Left cardiac atrium (tissue), 4 donors: ENCODE results near the gene THOC6. TPM values are rescaled to one million over a fixed set of nuclear protein-coding genes. Genes with fewer than 3 reads are reported as not detected.
"Not testable (repeated sequence)": the region's sequence is repeated elsewhere in the genome, so short reads cannot be mapped to it uniquely, and the experiment has no call there.

Experiments used
- ATAC-seq, 2 donors: fragments of 200-7000 bp; cut with Tn5 transposase; one replicate each; pipeline ENCODE4 v1.9.1; 2020; ENCODE audit warnings: mild to moderate bottlenecking in 2 of 2, moderate library complexity in 2 of 2
- DNase-seq: peaks from one replicate; pipeline ENCODE4 v3.0.0-alpha.2; 2020
- intact Hi-C, 2 donors: fragments of 100-400 bp; cut with DNase I; formaldehyde crosslinking; loops; one replicate each; pipeline versions ENCODE4 v1.14.1 to v1.15.1; 2022 to 2023
- total RNA-seq, 2 donors: library from RNA; stranded (reverse); fragmentation: NEBNext Ultra II Directional; extraction: Animal tissue kit (Norgen Biotek cat#: 25700); gene quantifications; one replicate each; pipeline ENCODE4 v1.2.1, GENCODE V29; 2021
- donor health status: DM: no; HTN: yes; CAD: no.
- donor health status: DM: no; HTN: yes; CAD: no; lungs with severe emphysema.
- donor health status: DM: yes; HTN: yes; CAD: no.
- donor health status: Dilated cardiomyopathy.

Gene THOC6
- total RNA-seq, 2 donors from 2014 or later, result 11.8 to 18.2 TPM

- intact Hi-C loops, result no loop called here
- ATAC-seq (peak; percentile 33 to 63), DNase-seq (no peak)
Observed at GRCh38 chr16:3045758-3046640, 22.2 kb downstream of the THOC6 start, which contains the start of gene MMP25. MMP25 (plus strand) TSS chr16:3046561; CDS start chr16:3046918, 357 bp downstream.

- peak in 1 of 2 donors; percentile 14 for ATAC-seq
- DNase-seq, result no peak
- intact Hi-C loops, result no loop called here
Observed at GRCh38 chr16:3046641-3047386, 23.0 kb downstream of the THOC6 start.

DNA sequence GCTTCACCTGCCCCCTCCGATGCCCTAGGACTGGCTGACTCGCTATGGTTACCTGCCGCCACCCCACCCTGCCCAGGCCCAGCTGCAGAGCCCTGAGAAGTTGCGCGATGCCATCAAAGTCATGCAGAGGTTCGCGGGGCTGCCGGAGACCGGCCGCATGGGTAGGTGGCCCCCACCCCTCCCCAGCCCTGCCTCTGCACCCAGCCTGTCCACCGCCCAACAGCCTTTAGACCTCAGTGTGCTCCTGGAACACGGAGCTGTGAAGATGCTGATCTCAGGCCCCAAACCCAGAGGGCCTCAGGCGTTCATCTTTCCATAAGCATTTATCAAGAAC, 23.5 kb downstream of the THOC6 start:
- DNase-seq, result no peak
- ATAC-seq, result no peak
- intact Hi-C loops, result no loop called here

- DNase-seq, result no peak
- intact Hi-C loops, result loop anchor here in 1 of 2 donors (10.0 kb wide), 1 partner anchor 55 kb away; no protein-coding TSS in a partner anchor
- no peak for ATAC-seq
Observed at GRCh38 chr16:3049921-3050481, 26.2 kb downstream of the THOC6 start.

DNA sequence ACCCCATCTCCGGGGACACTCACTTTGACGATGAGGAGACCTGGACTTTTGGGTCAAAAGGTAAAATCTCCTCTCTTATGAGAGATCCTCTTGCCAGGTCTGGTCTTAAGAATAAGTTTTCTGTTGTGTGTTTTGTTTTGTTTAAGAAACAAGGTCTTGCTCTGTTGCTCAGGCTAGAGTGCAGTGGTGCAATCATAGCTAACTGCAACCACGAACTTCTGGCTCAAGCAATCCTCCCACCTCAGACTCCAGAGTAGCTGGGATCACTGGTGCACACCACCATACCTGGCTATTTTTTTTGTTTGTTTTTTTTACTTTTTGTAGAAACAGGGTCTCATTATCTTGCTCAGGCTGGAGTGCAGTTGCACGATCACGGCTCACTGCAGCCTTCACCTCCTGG, 26.7 kb downstream of the THOC6 start:
- DNase-seq (no peak), ATAC-seq (no peak)
- intact Hi-C loops, result loop anchor here in 1 of 2 donors (10.0 kb wide), 1 partner anchor 54 kb away; no protein-coding TSS in a partner anchor

DNA sequence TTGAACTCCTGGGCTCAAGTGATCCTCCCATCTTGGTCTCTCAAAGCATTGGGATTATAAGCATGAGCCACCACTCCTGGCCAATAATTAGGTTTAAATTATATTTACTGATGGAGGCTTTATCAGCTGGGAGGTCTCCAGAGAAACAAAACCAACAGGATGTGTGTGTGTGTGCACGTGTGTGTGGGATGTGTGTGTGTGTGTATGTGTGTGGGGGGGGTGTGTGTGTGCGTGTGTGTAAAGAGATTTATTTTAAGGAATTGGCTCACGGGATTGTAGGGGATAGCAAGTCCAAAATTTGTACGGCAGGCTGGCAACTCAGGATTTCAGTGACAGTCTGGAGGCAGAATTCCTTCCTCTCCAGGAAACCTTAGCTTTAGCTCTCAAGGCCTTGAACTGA, 27.2 kb downstream of the THOC6 start:
- intact Hi-C loops, result loop anchor here in 1 of 2 donors (10.0 kb wide), 1 partner anchor 54 kb away; no protein-coding TSS in a partner anchor

GRCh38 chr16:3051494-3051893, 27.7 kb downstream of the THOC6 start:
- ATAC-seq, result no peak
- intact Hi-C loops, result loop anchor here in 1 of 2 donors (10.0 kb wide), 1 partner anchor 53 kb away; no protein-coding TSS in a partner anchor
- no peak for DNase-seq

More for the DNA sequence above, 27.2 kb downstream of the THOC6 start:
- ATAC-seq, result no peak
- no peak for DNase-seq

GRCh38 chr16:3052571-3053329, 28.9 kb downstream of the THOC6 start:
- peak in 1 of 2 donors; percentile 4 for ATAC-seq
- intact Hi-C loops, result loop anchor here in 1 of 2 donors (10.0 kb wide), 1 partner anchor 52 kb away; no protein-coding TSS in a partner anchor
- DNase-seq, result not testable (repeated sequence)

DNA sequence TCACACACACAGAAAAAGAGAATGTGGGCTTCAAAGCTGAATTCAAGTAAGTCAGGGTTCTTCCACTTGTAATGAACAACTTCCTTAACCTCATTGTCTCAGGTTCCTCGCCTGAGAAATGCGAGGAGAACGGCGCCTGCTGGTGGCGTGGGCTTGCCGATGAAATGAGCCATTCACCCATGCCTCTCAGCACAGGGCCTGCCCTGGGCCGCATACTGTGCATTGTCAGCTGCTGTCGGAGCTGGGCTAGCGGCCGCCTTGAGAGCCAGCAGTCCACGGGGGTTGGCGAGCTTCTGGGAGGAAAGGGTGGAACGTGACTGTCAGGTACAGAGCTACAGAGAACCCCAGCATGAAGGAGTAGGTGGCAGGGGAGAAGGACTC, 29.5 kb downstream of the THOC6 start:
- intact Hi-C loops, result loop anchor here in 1 of 2 donors (10.0 kb wide), 1 partner anchor 51 kb away; no protein-coding TSS in a partner anchor
- not testable (repeated sequence) for DNase-seq, ATAC-seq

- DNase-seq (no peak), ATAC-seq (no peak)
- intact Hi-C loops, result loop anchor here (5.0 to 10.0 kb wide), 2 partner anchors 50 to 112 kb away; no protein-coding TSS in a partner anchor
Observed at GRCh38 chr16:3054965-3055733, 31.3 kb downstream of the THOC6 start.

DNA sequence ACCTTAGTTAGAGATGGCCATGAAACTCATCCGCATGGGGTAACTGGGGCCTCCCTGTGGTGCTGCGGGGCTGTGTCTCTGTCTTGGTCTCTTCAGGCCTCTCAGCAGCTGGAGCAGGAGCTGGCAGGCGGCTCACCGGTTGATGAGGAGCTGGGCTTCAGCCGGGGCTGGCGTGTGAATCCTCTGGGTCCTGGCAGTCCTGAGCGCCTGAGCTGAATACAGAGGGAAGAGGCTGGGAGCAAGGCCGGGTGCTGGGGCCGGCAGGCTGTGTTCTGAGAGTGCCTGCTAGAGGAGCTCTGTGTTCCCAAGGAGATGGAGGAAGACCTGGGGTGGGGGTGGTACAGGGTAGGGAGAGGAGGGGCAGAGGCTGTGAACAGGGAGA, 31.9 kb downstream of the THOC6 start:
- not testable (repeated sequence) for ATAC-seq, DNase-seq
- intact Hi-C loops, result loop anchor here (5.0 to 10.0 kb wide), 2 partner anchors 49 to 112 kb away; no protein-coding TSS in a partner anchor

DNA sequence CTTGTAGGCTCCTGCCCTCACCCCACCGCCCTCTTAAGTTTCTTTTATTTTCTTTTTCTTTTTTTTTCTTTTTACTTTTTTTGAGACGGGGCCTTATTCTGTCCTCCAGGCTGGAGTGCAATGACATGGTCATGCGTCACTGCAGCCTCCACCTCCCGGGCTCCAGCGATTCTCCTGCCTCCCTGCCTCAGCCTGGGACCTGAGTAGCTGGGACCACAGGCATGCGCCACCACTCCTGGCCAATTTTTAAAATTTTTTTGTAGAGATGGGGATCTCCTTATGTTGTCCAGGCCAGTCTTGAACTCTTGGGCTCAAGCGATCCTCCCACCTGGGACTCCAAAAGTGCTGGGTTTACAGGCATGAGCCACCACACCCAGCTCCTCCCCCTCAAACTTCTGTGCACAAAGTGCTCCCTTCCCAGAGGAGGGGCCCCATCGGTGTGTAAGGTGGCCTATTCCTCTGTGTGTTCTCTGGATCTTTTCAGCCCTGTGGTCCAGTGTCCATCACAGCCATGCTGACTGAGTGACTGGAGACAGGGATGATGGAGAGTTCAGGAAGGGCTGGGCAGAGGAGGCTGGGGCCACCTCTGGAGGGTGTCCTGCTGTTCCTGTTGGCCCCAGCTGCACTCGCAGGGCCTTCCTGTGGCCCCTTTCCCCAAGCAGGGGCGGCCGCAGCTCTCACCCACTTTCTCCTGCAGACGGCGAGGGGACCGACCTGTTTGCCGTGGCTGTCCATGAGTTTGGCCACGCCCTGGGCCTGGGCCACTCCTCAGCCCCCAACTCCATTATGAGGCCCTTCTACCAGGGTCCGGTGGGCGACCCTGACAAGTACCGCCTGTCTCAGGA, 32.7 kb downstream of the THOC6 start:
- intact Hi-C loops, result loop anchor here (5.0 to 10.0 kb wide), 2 partner anchors 48 to 111 kb away; no protein-coding TSS in a partner anchor
- DNase-seq (no peak), ATAC-seq (no peak)

- ATAC-seq (no peak), DNase-seq (no peak)
- intact Hi-C loops, result loop anchor here (2.0 to 10.0 kb wide), 3 partner anchors 47 to 110 kb away; no protein-coding TSS in a partner anchor
Observed at GRCh38 chr16:3057181-3058138, 33.6 kb downstream of the THOC6 start.

DNA sequence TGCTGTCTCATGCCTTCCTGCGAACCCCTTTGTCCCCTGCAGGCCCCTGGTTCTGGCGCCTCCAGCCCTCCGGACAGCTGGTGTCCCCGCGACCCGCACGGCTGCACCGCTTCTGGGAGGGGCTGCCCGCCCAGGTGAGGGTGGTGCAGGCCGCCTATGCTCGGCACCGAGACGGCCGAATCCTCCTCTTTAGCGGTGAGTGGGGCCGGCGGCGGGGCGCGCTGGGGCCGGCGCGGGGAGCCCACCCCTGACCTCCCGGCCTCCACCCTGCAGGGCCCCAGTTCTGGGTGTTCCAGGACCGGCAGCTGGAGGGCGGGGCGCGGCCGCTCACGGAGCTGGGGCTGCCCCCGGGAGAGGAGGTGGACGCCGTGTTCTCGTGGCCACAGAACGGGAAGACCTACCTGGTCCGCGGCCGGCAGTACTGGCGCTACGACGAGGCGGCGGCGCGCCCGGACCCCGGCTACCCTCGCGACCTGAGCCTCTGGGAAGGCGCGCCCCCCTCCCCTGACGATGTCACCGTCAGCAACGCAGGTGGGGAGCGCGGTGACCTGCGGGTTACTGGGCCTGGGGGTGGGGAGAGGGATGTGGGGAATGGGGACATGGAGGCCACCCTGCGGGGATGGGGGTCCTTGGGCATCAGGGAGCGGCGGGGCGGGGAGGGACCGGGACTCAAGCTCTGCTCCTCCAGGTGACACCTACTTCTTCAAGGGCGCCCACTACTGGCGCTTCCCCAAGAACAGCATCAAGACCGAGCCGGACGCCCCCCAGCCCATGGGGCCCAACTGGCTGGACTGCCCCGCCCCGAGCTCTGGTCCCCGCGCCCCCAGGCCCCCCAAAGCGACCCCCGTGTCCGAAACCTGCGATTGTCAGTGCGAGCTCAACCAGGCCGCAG, 34.5 kb downstream of the THOC6 start:
- intact Hi-C loops, result loop anchor here (2.0 to 10.0 kb wide), 3 partner anchors 46 to 109 kb away; no protein-coding TSS in a partner anchor
- DNase-seq, result peak; percentile 52
- peak; percentile 18 to 36 for ATAC-seq
